Large intestine (tissue), 3 donors: ENCODE measurements around the gene CIB4. TPM values are rescaled to one million over a fixed set of nuclear protein-coding genes. Genes with fewer than 3 reads are reported as not detected.

Experiments
- DNase-seq, 2 donors: peaks; one replicate each; pipeline versions ENCODE4 v3.0.0 to v3.0.0-alpha.2; 2013
- H3K27ac ChIP-seq: one replicate; pipeline ENCODE4 v1.5.1; 2013; ENCODE audit warnings: low read length
- H3K27me3 ChIP-seq: 2 replicates; pipeline ENCODE4 v1.6.1; 2013; ENCODE audit warnings: low read length; ENCODE audit not compliant: control insufficient read depth, insufficient read depth
- H3K36me3 ChIP-seq: 2 replicates; pipeline ENCODE4 v1.6.1; 2013; ENCODE audit warnings: low read length; ENCODE audit not compliant: control insufficient read depth, insufficient read depth
- H3K4me1 ChIP-seq: one replicate; pipeline ENCODE4 v1.6.1; 2013; ENCODE audit warnings: low read length; ENCODE audit not compliant: control insufficient read depth, insufficient read depth
- H3K4me3 ChIP-seq: one replicate; pipeline ENCODE4 v1.5.1; 2013; ENCODE audit warnings: low read length
- H3K9me3 ChIP-seq: one replicate; pipeline ENCODE4 v1.6.1; 2013; ENCODE audit warnings: mild to moderate bottlenecking, low read depth, low read length, moderate library complexity; ENCODE audit not compliant: control insufficient read depth
- WGBS: methylation state at CpG from one replicate; pipeline ENCODE4 v1.1.5; 2013; ENCODE audit warnings: low lambda C conversion rate; ENCODE audit not compliant: insufficient coverage; 5-methylcytosine and 5-hydroxymethylcytosine counted together
- polyA plus RNA-seq: library from polyadenylated mRNA; unstranded; fragments of 120-200 nt; gene quantifications from one replicate; pipeline ENCODE4 v1.2.1, GENCODE V29; 2013

Gene CIB4
- polyA plus RNA-seq, 1 donor = 0.21 TPM

GRCh38 chr2:26652361-26653041, 11.3 kb upstream of the CIB4 start:
- peak in 1 of 2 donors; percentile 53 for DNase-seq
- no CpG with 5 or more reads among the region's 12 CpGs for WGBS
- H3K27ac ChIP-seq = peak overlapping the region; percentile 49
- H3K36me3 ChIP-seq = no peaks in the 10 kb centered on the region
- no peaks in the 10 kb centered on the region for H3K4me1 ChIP-seq
- H3K4me3 ChIP-seq = no peak overlapping the region
- no peaks in the 10 kb centered on the region for H3K27me3 ChIP-seq
- no peaks in the 10 kb centered on the region for H3K9me3 ChIP-seq

GRCh38 chr2:26651799-26652198, 10.6 kb upstream of the CIB4 start:
- no peaks in the 10 kb centered on the region for H3K9me3 ChIP-seq
- H3K27me3 ChIP-seq = peaks cover 5% of the 10 kb centered on the region
- WGBS = 80% methylated on average over 2 of the region's 7 CpGs
- no peaks in the 10 kb centered on the region for H3K4me1 ChIP-seq
- peak overlapping the region; percentile 8 for H3K27ac ChIP-seq
- H3K36me3 ChIP-seq = no peaks in the 10 kb centered on the region
- no peak overlapping the region for H3K4me3 ChIP-seq
- DNase-seq = no peak

GRCh38 chr2:26651470-26651771, 10.3 kb upstream of the CIB4 start:
- peak overlapping the region; percentile 8 for H3K27ac ChIP-seq
- H3K36me3 ChIP-seq = no peaks in the 10 kb centered on the region
- DNase-seq = no peak
- H3K4me3 ChIP-seq = no peak overlapping the region
- H3K27me3 ChIP-seq = peaks cover 5% of the 10 kb centered on the region
- no peaks in the 10 kb centered on the region for H3K9me3 ChIP-seq
- H3K4me1 ChIP-seq = no peaks in the 10 kb centered on the region
- 100% methylated on average over 2 of the region's 7 CpGs for WGBS

- DNase-seq = no peak
- peaks cover 5% of the 10 kb centered on the region for H3K27me3 ChIP-seq
- no peaks in the 10 kb centered on the region for H3K4me1 ChIP-seq
- no peak overlapping the region for H3K4me3 ChIP-seq
- H3K36me3 ChIP-seq = no peaks in the 10 kb centered on the region
- WGBS = no CpG with 5 or more reads among the region's 12 CpGs
- H3K9me3 ChIP-seq = no peaks in the 10 kb centered on the region
- H3K27ac ChIP-seq = no peak overlapping the region
These were observed 9.7 kb upstream of the CIB4 start for GRCh38 chr2:26650713-26651469.

GRCh38 chr2:26649992-26650712, 9.0 kb upstream of the CIB4 start:
- no peak overlapping the region for H3K4me3 ChIP-seq
- H3K9me3 ChIP-seq = no peaks in the 10 kb centered on the region
- H3K27ac ChIP-seq = no peak overlapping the region
- DNase-seq = no peak
- H3K27me3 ChIP-seq = peaks cover 7% of the 10 kb centered on the region
- H3K4me1 ChIP-seq = no peaks in the 10 kb centered on the region
- WGBS = 100% methylated on average over 3 of the region's 12 CpGs
- H3K36me3 ChIP-seq = no peaks in the 10 kb centered on the region

- no peak overlapping the region for H3K27ac ChIP-seq
- no peaks in the 10 kb centered on the region for H3K4me1 ChIP-seq
- H3K4me3 ChIP-seq = no peak overlapping the region
- H3K27me3 ChIP-seq = peaks cover 7% of the 10 kb centered on the region
- 100% methylated on average over 1 of the region's 7 CpGs for WGBS
- no peaks in the 10 kb centered on the region for H3K36me3 ChIP-seq
- H3K9me3 ChIP-seq = no peaks in the 10 kb centered on the region
- no peak for DNase-seq
These were observed 8.2 kb upstream of the CIB4 start for GRCh38 chr2:26649322-26649721.

GRCh38 chr2:26648516-26648915, 7.3 kb upstream of the CIB4 start:
- no peaks in the 10 kb centered on the region for H3K36me3 ChIP-seq
- no peaks in the 10 kb centered on the region for H3K4me1 ChIP-seq
- WGBS = no CpG with 5 or more reads among the region's 6 CpGs
- no peak overlapping the region for H3K27ac ChIP-seq
- no peak overlapping the region for H3K4me3 ChIP-seq
- H3K27me3 ChIP-seq = peaks cover 7% of the 10 kb centered on the region
- DNase-seq = no peak
- H3K9me3 ChIP-seq = no peaks in the 10 kb centered on the region

GRCh38 chr2:26647981-26648380, 6.8 kb upstream of the CIB4 start:
- no peaks in the 10 kb centered on the region for H3K4me1 ChIP-seq
- H3K27ac ChIP-seq = no peak overlapping the region
- H3K27me3 ChIP-seq = peaks cover 7% of the 10 kb centered on the region
- H3K4me3 ChIP-seq = no peak overlapping the region
- WGBS = 100% methylated on average over 1 of the region's 3 CpGs
- no peaks in the 10 kb centered on the region for H3K36me3 ChIP-seq
- H3K9me3 ChIP-seq = no peaks in the 10 kb centered on the region
- no peak for DNase-seq

- no peak overlapping the region for H3K4me3 ChIP-seq
- no peak for DNase-seq
- H3K9me3 ChIP-seq = no peaks in the 10 kb centered on the region
- no peaks in the 10 kb centered on the region for H3K36me3 ChIP-seq
- H3K4me1 ChIP-seq = no peaks in the 10 kb centered on the region
- peaks cover 7% of the 10 kb centered on the region for H3K27me3 ChIP-seq
- H3K27ac ChIP-seq = no peak overlapping the region
- WGBS = no CpG with 5 or more reads among the region's 6 CpGs
These were observed 6.0 kb upstream of the CIB4 start for GRCh38 chr2:26646986-26647672.

GRCh38 chr2:26645762-26646161, 4.6 kb upstream of the CIB4 start:
- Histone ChIP-seq H3K27me3 (peaks cover 7% of the 10 kb centered on the region), H3K9me3 (no peaks in the 10 kb centered on the region), H3K4me3 (no peak overlapping the region), H3K27ac (no peak overlapping the region), H3K4me1 (no peaks in the 10 kb centered on the region), H3K36me3 (no peaks in the 10 kb centered on the region)
- no peak for DNase-seq
- 100% methylated on average over 1 of the region's 10 CpGs for WGBS
